Lower leg skin (tissue), 4 donors: ENCODE data around the gene CCDC184. TPM values are rescaled to one million over a fixed set of nuclear protein-coding genes. Genes with fewer than 3 reads are reported as not detected.
"Not testable (repeated sequence)": the region's sequence is repeated elsewhere in the genome, so short reads cannot be mapped to it uniquely, and the experiment has no call there.

Experiments used
- DNase-seq, 2 donors: peaks; one replicate each; pipeline ENCODE4 v3.0.0-alpha.2; 2019; ENCODE audit warnings: low spot score in 2 of 2
- H3K4me3 ChIP-seq: fragments of 200-600 bp; sonication (generic); 2 replicates; pipeline ENCODE4 v1.5.1; 2017; ENCODE audit warnings: mild to moderate bottlenecking, low read depth; ENCODE audit not compliant: poor library complexity, severe bottlenecking
- CTCF ChIP-seq, 3 donors: fragments of 450-650 bp; IDR thresholded peaks; one replicate each; pipeline ENCODE4 v1.5.1; 2016; ENCODE audit warnings: antibody characterized with exemption in 3 of 3, mild to moderate bottlenecking in 3 of 3, moderate library complexity in 2 of 3
- POLR2A ChIP-seq, 2 donors: fragments of 450-650 bp; IDR thresholded peaks; one replicate each; pipeline ENCODE4 v1.6.1; 2016 to 2017; ENCODE audit warnings: antibody characterized with exemption in 2 of 2, mild to moderate bottlenecking in 1 of 2, moderate library complexity in 1 of 2
- WGBS, 2 donors: methylation state at CpG; one replicate each; pipeline ENCODE4 v1.1.5; 2018; 5-methylcytosine and 5-hydroxymethylcytosine counted together
- intact Hi-C: fragments of 100-400 bp; cut with DNase I; formaldehyde crosslinking; loops from one replicate; pipeline ENCODE4 v1.15.0; 2023; ENCODE audit warnings: low total_unique reads
- total RNA-seq, 4 donors: library from RNA; depleted of rRNA; stranded (reverse); fragments of >200 nt; gene quantifications; one replicate each; pipeline ENCODE4 v1.1.0, GENCODE V29; 2016

The CCDC184 gene
- total RNA-seq, 4 donors from 2014 or later: 0.13 to 0.36 (median 0.22) TPM; not detected in 1

DNA sequence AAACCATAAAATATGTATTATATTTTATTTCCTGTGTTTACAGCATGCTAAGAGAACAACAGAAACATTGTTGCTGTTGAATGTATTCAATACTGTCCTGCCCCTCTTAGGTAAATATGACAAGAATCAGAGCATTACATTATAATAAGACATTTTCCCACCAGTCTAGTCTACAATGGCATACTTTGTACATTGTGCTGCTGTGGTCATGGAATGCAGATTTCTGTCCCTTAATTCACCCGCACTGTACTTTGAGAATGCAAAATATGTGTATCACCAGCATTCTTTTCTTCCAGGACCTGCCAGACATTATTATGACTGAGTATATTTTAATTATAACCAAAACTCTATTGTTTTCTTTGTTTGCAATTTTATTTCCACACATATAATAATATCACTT, 36.2 kb downstream of the CCDC184 start:
- intact Hi-C loops: no loop called here
- no peak for DNase-seq
- H3K4me3 ChIP-seq: no peak overlapping the region
- WGBS, 2 donors: 78 to 95% methylated on average over 1 of the region's 1 CpG
- no peak for TF ChIP-seq POLR2A (IDR thresholded peaks at IDR 0.05)
- no peak for TF ChIP-seq CTCF (IDR thresholded peaks at IDR 0.05)

GRCh38 chr12:48220701-48221100, 37.3 kb downstream of the CCDC184 start:
- TF ChIP-seq POLR2A (IDR thresholded peaks at IDR 0.05) (no peak), CTCF (IDR thresholded peaks at IDR 0.05) (no peak)
- 92 to 93% methylated on average over 1 of the region's 1 CpG for WGBS, 2 donors
- DNase-seq: no peak
- intact Hi-C loops: no loop called here
- H3K4me3 ChIP-seq: no peak overlapping the region

- DNase-seq: no peak
- intact Hi-C loops: no loop called here
- WGBS, 2 donors: 17 to 49% methylated on average over 2 of the region's 2 CpGs
- TF ChIP-seq CTCF (IDR thresholded peaks at IDR 0.05): no peak
- no peak for TF ChIP-seq POLR2A (IDR thresholded peaks at IDR 0.05)
- H3K4me3 ChIP-seq: no peak overlapping the region
Observed at GRCh38 chr12:48221645-48222044, 38.2 kb downstream of the CCDC184 start.

DNA sequence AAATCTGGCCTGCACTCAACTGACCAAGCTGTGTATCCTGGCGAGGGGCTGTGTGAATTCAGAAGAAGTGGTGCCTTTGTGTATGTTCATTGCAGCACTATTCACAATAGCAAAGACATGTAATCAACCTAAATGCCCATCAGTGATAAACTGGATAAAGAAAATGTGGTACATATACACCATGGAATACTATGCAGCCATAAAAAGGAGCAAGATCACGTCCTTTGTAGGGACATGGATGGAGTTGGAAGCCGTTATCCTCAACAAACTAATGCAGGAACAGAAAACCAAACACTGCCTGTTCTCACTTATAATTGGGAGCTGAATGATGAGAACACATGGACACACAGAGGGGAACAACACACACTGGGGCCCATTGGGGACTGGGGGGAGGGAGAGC, 41.1 kb downstream of the CCDC184 start:
- WGBS, 2 donors: 84 to 87% methylated on average over 3 of the region's 3 CpGs
- DNase-seq, intact Hi-C loops, H3K4me3 ChIP-seq: not testable (repeated sequence)

DNA sequence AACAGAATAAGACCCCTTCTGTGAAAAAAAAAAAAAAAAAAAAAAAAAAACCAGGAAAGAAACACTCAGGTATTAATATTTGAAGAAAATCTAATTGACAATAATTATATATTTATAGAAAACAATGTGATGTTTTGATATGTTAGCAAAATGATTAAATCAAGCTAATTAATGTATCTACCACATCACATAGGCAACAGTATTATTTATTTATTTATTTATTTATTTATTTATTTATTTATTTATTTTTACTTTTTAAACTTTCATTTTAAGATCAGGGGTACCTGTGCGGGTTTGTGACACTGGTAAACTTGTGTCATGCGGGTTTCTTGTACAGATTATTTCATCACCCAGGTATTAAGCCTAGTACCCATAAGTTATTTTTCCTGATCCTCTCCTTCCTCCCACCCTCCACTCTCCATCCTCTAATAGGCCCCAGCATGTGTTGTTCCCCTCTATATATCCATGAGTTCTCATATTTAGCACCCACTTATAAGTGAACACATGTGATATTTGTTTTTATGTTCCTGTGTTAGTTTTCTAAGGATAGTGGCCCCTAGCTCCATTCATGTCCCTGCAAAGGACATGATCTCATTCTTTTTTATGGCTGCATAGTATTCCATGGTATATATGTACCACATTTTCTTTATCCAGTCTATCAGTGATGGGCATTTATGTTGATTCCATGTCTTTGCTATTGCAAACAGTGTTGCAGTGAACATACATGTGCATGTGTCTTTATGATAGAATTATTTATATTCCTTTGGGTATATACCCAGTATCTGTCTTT, 47.9 kb downstream of the CCDC184 start:
- intact Hi-C loops, H3K4me3 ChIP-seq, DNase-seq: not testable (repeated sequence)
- 95 to 100% methylated on average over 2 of the region's 2 CpGs for WGBS, 2 donors

Other genes with a start within 250 kb of the CCDC184 start
- 10 to 100 TPM; 40.9 to 56.7 (median 42.3) TPM for gene TMEM106C, start 220.0 kb upstream of the CCDC184 start, total RNA-seq
- under 1 TPM in 2 of 4 donors, not detected in 2; 0.07 to 0.26 TPM for gene COL2A1, start 179.2 kb upstream of the CCDC184 start, total RNA-seq
- gene SENP1, start 77.6 kb upstream of the CCDC184 start, total RNA-seq: 10 to 100 TPM; 14.3 to 19.4 (median 17.3) TPM
- 10 to 100 TPM; 15.1 to 28.1 (median 26.0) TPM for gene PFKM, start 64.3 kb upstream of the CCDC184 start, total RNA-seq
- 10 to 100 TPM; 26.5 to 31.0 (median 27.9) TPM for gene ASB8, start 26.1 kb upstream of the CCDC184 start, total RNA-seq
- gene OR10AD1, start 19.6 kb downstream of the CCDC184 start, total RNA-seq: not detected
- gene ZNF641, start 167.3 kb downstream of the CCDC184 start, total RNA-seq: 10 to 100 TPM in 3 of 4 donors, 1 to 10 TPM in 1; 7.8 to 14.1 (median 12.1) TPM